T follicular helper cell (primary cell): ENCODE results near the gene NLRP7.
"Not testable (repeated sequence)": the region's sequence is repeated elsewhere in the genome, so short reads cannot be mapped to it uniquely, and the experiment has no call there.

Experiments used
- DNase-seq: peaks from one replicate; pipeline ENCODE4 v3.0.0-alpha.2; 2020; ENCODE audit warnings: low read depth
- total RNA-seq, 2 experiments: gene quantifications; one replicate each; lab custom pipeline; 2026; lab: John Stamatoyannopoulos, UW

The NLRP7 gene
- 0 reads per million in 2 experiments for total RNA-seq

DNA sequence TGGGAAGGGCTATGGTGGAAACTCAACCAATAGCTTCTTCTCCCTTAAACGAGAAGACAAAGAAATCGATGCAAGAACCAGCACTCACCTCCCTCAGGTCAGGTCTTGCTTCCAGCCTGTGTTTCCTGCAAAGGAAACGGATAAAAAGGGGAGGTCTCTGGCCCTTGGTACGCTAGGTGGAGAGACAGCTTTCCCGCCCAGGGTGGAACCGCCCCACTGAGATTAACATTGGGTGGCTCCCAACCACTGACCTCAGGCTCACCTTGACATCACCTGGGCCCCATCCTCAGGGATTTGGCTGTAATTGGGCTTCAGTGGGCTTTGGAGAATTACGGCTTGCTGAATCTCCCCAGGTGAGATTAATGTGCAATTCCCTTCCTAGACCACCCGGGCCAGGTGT lies at the start of gene NLRP7:
TSS of gene NLRP7 (minus strand) at position 150 of the 400 bp plus-strand sequence.
- no peak for DNase-seq

DNA sequence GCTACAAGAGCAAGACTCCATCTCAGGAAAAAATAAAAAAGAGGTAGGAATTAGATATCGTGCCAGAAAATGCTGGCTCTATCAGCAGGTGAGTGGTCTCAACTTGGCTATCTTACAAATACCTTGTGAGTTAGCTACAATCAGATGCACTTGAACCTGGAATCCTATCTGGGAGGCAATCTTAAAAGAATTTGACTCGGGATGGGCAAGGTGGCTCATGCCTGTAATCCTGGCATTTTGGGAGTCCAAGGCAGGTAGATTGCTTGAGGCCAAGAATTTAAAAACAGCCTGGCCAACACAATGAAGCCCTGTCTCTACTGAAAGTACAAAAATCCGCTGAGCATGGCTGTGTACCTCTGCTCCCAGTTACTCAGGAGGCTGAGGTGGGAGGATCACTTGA lies 48.2 kb upstream of the NLRP7 start:
- no peak for DNase-seq

DNA sequence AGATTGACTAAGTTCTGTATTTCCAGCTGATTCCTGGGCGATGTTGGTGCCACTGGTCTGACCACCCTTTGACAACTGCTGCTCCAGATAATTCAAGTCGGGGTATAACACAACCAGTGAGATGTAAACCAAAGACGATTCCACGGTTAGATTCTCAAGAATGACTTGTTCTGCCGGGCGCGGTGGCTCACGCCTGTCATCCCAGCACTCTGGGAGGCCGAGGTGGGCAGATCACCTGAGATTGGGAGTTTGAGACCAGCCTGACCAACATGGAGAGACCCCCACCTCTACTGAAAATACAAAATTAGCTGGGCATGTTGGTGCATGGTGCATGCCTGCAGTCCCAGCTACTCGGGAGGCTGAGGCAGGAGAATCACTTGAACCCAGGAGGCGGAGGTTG lies 42.2 kb upstream of the NLRP7 start:
- not testable (repeated sequence) for DNase-seq

DNA sequence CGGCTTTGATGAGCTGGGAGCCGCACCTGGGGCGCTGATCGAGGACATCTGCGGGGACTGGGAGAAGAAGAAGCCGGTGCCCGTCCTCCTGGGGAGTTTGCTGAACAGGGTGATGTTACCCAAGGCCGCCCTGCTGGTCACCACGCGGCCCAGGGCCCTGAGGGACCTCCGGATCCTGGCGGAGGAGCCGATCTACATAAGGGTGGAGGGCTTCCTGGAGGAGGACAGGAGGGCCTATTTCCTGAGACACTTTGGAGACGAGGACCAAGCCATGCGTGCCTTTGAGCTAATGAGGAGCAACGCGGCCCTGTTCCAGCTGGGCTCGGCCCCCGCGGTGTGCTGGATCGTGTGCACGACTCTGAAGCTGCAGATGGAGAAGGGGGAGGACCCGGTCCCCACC lies 35.2 kb upstream of the NLRP7 start:
- DNase-seq, result not testable (repeated sequence)

DNA sequence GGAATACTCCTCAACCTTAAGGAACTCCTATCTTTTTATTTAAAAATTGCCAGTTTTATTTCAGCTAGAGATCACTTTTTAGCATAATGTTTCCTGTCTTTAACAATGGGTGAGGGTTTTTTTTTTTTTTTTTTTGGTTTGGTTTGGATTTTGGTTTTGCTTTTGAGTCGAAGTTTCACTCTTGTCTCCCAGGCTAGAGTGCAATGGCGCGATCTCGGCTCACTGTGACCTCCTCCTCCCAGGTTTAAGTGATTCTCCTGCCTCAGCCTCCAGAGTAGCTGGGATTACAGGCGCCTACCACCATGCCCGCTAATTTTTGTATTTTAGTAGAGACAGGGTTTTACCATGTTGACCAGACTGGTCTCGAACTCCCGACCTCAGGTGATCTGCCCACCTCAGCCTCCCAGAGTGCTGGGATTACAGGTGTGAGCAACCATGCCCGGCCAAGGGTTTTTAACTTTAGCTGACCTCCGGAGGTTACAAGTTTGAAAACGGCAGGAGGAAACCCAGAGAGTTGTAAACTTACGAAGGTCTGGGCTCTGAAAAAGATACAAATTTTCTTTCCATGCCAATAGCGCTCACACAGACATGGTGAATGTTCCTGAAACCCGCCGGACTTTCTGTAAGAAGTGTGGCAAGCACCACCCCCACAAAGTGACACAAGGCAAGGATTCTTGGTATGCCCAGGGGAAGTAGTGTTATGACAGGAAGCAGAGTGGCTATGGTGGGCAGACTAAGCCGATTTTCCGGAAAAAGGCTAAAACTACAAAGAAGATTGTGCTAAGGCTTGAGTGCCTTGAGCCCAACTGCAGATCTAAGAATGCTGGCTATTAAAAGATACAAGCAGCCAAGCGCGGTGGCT lies 26.1 kb upstream of the NLRP7 start:
- not testable (repeated sequence) for DNase-seq

DNA sequence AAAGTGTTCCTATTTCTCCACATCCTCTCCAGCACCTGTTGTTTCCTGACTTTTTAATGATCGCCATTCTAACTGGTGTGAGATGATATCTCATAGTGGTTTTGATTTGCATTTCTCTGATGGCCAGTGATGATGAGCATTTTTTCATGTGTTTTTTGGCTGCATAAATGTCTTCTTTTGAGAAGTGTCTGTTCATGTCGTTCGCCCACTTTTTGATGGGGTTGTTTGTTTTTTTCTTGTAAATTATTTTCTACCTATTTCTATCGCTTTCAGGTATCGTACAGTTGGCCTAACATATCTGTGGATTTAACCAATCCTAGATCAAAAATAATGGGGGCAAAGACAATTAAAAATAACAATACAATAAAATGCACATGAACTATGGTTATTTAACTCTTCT lies 24.1 kb upstream of the NLRP7 start:
- not testable (repeated sequence) for DNase-seq

DNA sequence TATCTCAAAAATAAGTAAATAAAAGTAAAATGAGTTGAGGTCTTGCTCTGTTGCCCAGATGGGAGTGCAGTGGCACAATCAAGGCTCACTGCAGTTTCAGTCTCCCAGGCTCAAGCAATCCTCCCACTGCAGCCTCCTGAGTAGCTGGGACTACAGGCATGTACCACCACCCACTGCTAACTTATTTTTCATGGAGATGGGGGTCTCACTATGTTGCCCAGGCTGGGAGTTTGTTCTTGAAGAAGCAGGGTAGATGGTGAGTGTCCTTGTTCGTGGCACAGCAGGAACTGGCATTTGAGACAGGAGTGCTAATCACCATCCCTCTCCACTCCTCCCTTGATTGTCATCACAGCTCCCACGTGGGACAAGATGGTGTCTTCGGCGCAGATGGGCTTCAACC lies 22.3 kb upstream of the NLRP7 start:
- DNase-seq, result no peak

DNA sequence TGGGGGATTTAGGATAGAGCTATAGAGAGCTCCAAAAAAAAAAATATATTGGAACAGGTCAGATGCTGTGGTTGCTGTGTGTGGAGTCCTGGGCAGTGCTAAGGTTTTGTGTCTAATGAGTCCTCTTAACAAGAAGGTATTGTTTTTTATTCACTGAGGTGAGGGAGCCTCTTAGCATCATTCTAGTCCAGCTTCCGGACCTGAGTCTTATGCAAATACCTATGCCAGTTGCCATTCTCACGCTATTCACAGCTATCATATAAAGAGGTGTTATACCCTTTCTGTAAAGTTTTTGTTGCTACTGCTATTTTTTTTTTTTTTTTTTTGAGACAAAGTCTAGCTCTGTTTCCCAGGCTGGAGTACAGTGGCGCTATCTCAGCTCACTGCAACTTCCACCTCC lies 20.3 kb upstream of the NLRP7 start:
- DNase-seq, result no peak

DNA sequence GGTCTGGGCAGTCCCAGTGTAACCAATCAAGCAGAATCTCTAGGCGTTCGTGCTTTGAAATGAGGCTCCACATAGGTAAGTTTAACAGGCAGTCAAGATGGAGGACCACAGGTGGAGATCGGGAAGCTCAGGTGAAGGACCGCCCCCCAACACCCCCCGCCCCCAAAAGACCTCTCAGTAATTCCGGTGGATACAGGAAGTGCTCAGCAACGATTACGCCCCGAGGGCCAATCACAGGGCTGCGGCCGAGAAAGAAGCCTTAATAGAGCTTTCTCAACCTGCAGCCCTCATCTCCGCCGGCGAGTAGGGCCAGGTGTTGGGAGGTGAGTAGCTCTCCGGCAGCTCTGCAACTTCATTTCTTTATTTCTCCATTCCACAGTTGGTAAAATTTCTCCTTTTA lies 17.7 kb upstream of the NLRP7 start:
- not testable (repeated sequence) for DNase-seq

DNA sequence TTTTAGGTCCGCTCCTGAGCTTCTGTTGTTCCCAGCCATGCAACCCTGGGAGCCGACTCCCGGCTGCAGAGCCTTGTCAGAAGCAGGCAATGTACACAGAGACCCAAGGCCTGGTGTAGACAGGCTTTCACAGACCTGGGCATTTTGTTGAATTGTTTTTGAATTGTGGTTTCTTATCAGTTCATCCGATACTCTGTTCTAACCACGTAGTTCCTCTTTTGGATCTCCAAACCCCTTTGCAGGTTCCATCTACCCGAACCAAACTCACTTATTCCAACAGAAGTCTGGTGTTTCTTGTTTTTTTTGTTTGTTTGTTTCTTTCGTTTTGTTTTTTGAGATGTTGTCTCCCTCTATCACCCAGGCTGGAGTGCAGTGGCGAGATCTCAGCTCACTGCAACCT lies 12.5 kb upstream of the NLRP7 start:
- no peak for DNase-seq

DNA sequence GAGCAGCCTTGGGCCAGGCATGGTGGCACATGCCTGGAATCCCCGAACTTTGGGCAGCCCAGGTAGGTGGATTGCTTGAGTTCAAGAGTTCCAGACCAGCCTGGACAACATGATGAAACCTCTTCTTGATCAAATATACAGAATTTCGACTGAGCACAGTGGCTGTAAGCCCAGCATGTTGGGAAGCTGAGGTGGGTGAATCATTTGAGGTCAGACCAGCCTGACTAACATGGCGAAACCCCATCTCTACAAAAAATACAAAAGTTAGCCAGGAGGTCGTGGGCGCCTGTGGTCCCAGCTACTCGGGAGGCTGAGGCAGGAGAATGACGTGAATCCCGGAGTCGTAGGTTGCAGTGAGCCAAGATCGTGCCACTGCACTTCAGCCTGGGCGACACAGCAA lies 8.0 kb upstream of the NLRP7 start:
- DNase-seq, result no peak

DNA sequence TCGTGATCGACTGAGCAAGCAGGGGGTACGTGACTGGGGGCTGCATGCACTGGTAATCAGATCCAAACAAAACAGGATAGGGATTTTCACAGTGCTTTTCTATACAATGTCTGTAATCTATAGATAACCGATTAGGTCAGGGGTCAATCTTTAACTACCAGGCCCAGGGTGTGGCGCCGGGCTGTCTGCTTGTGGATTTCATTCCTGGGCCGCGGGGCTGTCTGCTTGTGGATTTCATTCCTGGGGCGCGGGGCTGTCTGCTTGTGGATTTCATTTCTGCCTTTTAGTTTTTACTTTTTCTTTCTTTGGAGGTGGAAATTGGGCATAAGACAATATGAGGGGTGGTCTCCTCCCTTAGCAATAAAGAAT lies 6.0 kb upstream of the NLRP7 start:
- not testable (repeated sequence) for DNase-seq

DNA sequence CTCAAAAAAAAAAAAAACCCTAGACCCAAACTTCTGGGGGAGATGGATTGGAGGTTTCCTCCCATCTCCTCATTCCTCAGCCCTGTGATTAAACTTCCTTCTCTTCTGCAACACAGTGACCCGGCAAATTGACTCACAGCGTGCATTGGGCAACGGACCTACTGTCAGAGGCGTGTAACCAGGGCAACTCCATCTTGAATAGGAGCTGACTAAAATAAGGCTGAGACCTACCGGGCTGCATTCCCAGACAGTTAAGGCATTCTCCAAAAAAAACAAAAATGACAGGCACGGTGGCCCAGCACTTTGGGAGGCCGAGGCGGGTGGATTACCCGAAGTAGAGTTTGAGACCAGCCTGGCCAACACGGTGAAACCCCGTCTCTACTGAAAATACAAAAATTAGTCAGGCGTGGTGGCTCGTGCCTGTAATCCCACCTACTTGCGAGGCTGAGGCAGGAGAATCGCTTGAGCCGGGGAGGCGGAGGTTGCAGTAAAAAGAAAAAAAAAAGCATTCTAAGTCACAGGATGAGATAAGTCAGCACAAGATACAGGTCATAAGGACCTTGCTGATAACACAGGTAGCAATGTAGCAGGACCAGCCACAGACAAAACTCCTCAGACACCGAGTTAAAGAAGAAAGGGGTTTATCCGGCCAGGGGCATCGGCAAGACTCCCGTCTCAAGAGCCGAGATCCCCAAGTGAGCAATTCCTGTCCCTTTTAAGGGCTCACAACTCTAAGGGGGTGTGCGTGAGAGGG lies 5.4 kb upstream of the NLRP7 start:
- DNase-seq, result no peak

DNA sequence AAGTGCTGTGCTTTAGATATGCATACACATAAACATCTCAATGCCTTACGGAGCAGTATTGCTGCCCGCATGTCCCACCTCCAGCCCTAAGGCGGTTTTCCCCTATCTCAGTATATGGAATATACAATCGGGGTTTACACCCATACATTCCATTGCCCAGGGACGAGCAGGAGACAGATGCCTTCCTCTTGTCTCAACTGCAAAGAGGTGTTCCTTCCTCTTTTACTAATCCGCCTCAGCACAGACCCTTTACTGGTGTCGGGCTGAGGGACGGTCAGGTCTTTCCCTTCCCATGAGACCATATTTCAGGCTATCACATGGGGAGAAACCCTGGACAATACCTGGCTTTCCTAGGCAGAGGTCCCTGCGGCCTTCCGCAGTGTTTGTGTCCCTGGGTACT lies 3.2 kb upstream of the NLRP7 start:
- DNase-seq, result not testable (repeated sequence)

DNA sequence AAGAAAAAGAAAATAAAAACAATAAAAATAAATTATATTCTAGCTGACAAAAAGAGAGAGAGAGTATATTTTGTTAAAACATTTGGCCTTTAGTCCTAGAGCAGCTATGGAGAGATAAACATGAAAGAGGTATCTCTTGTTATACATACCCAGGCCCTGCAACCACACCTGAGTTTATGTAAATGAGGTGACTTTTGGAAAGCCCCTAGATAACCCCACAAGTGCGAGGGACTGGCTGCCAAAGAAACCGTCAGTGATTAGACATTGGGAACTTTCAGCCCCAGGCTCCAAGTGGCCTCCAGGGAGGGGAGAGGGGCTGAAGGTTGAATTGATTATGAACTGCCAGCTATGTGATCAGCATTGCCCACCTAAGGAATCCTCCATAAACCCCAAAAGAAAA lies 2.1 kb upstream of the NLRP7 start:
- no peak for DNase-seq

DNA sequence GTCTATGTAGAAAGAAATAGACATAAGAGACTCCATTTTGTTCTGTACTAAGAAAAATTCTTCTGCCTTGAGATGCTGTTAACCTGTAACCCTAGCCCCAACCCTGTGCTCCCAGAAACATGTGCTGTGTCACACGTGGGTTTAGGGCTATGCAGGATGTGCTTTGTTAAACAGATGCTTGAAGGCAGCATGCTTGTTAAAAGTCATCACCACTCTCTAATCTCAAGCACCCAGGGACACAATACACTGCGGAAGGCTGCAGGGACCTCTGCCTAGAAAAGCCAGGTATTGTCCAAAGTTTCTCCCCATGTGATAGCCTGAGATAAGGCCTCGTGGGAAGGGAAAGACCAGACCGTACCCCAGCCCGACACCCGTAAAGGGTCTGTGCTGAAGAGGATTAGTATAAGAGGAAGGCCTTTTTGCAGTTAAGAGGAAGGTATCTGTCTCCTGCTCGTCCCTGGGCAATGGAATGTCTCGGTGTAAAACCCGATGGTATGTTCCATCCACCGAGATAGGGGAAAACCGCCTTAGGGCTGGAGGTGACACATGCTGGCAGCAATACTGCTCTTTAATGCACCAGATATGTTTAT lies 3.5 kb downstream of the NLRP7 start:
- DNase-seq, result not testable (repeated sequence)

DNA sequence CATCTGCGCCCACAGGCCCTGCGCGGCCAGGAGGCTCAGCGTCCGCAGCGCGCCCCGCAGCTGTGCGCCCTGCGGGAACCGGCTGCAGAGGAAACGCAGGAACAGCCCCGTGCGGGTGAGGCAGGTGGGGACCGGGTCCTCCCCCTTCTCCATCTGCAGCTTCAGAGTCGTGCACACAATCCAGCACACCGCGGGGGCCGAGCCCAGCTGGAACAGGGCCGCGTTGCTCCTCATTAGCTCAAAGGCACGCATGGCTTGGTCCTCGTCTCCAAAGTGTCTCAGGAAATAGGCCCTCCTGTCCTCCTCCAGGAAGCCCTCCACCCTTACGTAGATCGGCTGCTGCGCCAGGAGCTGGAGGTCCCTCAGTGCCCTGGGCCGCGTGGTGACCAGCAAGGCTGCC lies 7.8 kb downstream of the NLRP7 start:
- not testable (repeated sequence) for DNase-seq

DNA sequence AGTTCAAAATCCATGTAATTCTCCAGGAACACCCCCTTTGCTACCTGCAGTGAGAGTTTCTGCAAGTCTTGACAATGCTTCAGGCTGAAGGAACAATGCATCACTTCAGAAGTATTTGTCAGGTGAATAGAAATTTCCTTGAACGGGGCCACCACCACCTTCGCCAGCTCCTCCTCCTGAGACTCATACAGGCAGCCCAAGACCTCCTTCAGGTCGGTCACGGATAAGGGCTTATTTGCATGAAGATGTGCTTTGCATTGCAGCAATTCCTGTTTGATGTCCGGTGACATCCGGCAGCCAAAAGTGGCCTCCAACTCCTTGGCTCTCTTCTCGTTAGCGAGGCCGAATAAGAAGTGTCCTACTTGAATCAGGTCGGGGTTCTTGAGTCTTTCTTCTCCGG lies 8.4 kb downstream of the NLRP7 start:
- no peak for DNase-seq

DNA sequence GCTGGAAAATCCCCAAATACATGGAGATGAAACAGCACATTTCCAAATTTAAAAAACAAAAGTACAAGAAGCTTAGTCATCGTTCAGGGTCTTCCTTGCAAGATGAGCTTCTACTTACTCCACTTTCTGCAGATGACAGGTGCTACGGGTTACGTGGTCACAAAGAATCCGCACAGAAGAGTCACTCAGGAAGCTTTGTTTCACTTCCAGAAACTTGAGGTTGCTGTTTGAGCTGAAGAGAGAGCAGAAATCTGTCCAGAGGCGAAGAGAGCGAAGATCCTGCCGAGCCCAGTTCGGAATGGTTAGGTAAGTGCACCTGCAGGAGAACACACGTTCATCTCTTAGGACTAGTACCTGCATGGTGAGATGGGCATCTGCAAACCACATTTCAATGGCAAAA lies 9.4 kb downstream of the NLRP7 start:
- DNase-seq, result no peak

DNA sequence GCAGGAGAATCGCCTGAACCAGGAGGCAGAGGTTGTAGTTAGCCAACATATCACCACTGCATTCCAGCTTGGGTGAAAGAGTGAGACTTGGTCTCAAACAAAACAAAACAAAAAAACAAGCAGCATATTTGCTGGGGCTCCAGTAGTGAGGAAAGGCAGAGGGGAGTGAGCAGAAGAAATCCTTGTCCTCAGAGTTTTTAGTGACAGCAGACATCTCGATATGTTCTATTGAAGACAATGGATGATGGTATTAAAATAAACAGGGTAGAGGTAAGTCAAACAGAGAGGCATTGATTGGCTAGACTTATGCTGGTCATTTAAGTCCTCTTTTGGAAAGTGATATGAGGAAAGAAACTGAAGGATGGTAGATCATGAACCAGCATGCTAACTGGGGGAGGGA lies 19.0 kb downstream of the NLRP7 start:
- no peak for DNase-seq

DNA sequence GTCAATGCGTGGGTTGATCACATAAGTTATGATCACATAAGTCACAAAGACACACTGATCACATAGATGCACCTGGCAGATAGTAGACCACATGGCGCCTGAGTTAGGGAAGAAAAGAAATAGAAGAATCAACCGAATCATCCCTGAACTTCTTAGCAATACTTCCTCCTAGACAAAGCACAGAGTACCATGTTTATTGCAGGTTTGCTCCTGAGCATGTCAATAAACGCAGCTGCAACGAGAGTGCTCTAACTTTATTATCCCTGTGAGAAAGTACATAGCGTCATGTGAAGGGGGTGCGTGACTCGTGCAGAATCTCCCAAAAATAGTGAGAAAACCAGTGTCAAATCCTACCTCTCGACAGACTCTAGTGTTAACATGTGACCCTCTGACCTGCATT lies 24.1 kb downstream of the NLRP7 start:
- DNase-seq, result no peak

DNA sequence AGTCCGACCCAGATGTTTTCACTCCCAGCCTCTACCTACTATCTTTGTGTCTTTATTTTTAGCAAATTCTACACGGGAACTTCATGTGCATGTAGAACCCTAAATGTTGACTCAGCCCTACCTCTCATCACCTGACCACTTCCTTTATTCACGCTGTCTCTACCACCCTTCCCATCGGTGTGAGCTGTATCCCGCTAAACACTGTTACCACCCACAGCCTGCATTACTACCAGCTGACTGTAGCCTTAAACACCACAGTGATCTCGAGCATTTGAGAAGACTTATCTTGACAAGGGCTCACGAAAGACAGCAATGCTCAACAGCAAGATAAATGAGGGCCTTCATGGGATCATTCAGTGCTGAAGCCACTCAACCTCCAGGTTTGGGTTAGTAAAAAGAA lies 26.2 kb downstream of the NLRP7 start:
- DNase-seq, result no peak
